Fibroblast of pulmonary artery (primary cell): ENCODE measurements around the gene TFDP1.
"Not testable (repeated sequence)": the region's sequence is repeated elsewhere in the genome, so short reads cannot be mapped to it uniquely, and the experiment has no call there.

Experiments
- DNase-seq: peaks from one replicate; pipeline ENCODE4 v3.0.0-alpha.2; 2010; ENCODE audit warnings: low read depth
- H3K4me3 ChIP-seq: replicated peaks from 2 replicates; pipeline ENCODE4 v1.5.1; 2011; ENCODE audit warnings: low read depth, mild to moderate bottlenecking, control low read depth, low read length, moderate library complexity
- CTCF ChIP-seq: IDR thresholded peaks from 2 replicates; pipeline ENCODE4 v1.5.1; 2011; ENCODE audit warnings: mild to moderate bottlenecking, control low read depth, low read length, inconsistent platforms; ENCODE audit errors: missing control alignments

Gene TFDP1

GRCh38 chr13:113562085-113562749 lies 22.3 kb upstream of the TFDP1 start:
- TF ChIP-seq CTCF: peak; percentile 90
- no peak overlapping the region for H3K4me3 ChIP-seq
- peak; percentile 80 for DNase-seq

DNA sequence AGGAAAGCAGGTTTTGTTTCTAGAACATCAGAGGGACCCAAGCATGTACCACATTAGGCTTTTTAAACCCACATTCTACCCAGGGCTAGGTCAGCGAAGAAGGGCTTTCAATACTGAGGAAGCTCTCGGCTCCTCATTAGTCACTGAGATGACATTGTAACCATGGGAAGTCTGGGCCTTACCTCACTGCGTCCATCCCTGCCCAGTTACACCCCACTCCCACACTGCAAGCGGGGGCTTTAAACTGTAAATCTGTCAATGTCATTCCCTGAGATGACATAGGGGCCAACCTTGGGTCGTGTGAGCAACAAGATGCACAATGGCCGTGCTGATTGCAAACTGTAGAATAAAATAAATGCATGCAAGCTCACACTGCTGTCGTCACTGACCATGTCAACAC lies 21.7 kb upstream of the TFDP1 start:
- no peak for TF ChIP-seq CTCF
- DNase-seq: no peak

DNA sequence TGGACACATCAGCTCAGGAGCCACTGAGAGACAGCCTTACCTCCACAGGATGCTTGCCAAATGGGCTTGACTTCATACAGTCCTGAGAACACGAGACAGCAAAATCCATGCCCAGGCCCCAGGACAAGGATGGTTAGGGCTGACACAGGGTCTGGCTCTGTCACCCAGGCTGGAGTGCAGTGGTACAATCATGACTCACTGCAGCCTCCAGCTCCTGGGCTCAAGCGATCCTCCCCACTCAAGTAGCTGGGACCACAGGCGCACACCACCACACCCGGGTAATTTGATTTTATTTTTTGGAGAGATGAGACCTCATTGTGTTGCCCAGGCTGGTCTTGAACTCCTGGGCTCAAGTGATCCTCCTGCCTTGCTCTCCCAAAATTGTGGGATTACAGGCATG lies 21.0 kb upstream of the TFDP1 start:
- not testable (repeated sequence) for H3K4me3 ChIP-seq

More for the DNA sequence above, 21.7 kb upstream of the TFDP1 start:
- no peak overlapping the region for H3K4me3 ChIP-seq

GRCh38 chr13:113564331-113565023 lies 20.1 kb upstream of the TFDP1 start:
- no peak for TF ChIP-seq CTCF
- no peak for DNase-seq
- no peak overlapping the region for H3K4me3 ChIP-seq

More for the DNA sequence above, 21.0 kb upstream of the TFDP1 start:
- not testable (repeated sequence) for DNase-seq

GRCh38 chr13:113565526-113566226 lies 18.9 kb upstream of the TFDP1 start:
- no peak overlapping the region for H3K4me3 ChIP-seq
- no peak for DNase-seq
- TF ChIP-seq CTCF: no peak

- no peak overlapping the region for H3K4me3 ChIP-seq
- no peak for TF ChIP-seq CTCF
- no peak for DNase-seq
Observed at GRCh38 chr13:113566227-113566561, 18.4 kb upstream of the TFDP1 start.

DNA sequence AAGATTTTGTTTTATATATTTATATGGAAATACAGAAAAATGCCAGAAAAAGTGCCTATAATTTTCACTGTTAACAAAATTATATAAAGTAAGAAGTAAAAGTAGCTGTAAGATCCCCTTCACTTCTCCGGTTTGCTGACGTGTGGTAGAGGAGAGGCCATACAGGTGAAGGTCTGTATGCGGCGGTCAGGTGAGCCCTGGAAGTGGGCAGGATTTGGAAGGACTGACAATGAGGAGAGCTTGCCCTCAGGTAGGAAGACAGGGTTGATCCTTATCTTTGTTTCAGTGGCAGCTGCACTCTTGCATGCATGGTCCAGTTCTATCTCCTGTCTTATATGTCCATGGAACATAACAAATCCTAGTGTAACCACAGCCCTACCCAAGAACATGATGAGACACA lies 16.9 kb upstream of the TFDP1 start:
- H3K4me3 ChIP-seq: no peak overlapping the region
- TF ChIP-seq CTCF: no peak

More for the DNA sequence above, 16.9 kb upstream of the TFDP1 start:
- no peak for DNase-seq
